ENCODE data around the gene GRIN2C.

Gene GRIN2C

DNA sequence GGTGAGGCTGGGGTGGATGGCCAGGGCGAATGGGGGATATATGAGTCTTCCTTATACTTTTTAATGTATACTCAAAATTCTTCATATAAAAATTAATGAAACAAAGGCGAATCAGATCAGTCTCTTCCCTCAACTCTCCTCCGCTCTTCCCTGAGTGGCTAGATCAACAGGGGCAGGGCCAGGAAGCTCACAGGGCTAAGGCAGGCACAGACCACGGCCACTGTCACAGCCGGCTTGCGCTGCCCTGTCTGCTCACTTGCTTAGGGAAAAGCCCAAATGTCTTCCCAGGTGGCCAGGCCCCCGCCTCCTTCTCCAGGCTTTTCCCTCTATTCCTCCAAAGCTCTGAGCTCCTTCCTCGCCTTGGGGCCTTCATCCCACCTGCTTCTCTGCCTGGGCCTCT lies 6.0 kb downstream of the GRIN2C start:
- no peaks in the 10 kb centered on the region for H3K36me3 Mint-ChIP-seq (ENCODE audit: low read depth)
- no peak overlapping the region for H3K4me3 Mint-ChIP-seq
- no peaks in the 10 kb centered on the region for H3K9me3 Mint-ChIP-seq
- peaks cover 2% of the 10 kb centered on the region for H3K4me1 Mint-ChIP-seq (ENCODE audit: low read depth)
- H3K27me3 Mint-ChIP-seq = peaks cover 95% of the 10 kb centered on the region
- no peak overlapping the region for H3K27ac Mint-ChIP-seq
- intact Hi-C loops (cut with micrococcal nuclease) = no loop called here

DNA sequence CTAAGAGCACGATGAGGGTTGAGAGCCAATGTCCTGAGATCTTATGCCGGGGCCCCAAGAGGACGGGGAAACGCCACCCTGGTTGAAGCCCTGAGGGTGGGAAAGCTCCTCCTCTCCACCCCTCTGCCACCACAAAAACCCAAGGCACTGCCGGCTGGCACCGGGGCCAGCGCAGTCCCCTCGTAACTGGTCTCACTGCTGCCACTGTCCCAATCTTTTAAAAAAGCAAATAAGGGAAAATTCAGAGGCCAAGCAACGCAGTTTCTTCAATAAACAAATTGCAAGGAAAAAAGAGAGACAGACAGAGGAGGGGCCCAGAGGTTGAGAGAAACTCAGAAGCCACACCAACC lies 6.7 kb downstream of the GRIN2C start:
- Mint-ChIP-seq H3K9me3 (no peaks in the 10 kb centered on the region), H3K4me1 (ENCODE audit: low read depth) (peaks cover 4% of the 10 kb centered on the region), H3K27ac (no peak overlapping the region), H3K4me3 (no peak overlapping the region), H3K27me3 (peaks cover 96% of the 10 kb centered on the region), H3K36me3 (ENCODE audit: low read depth) (no peaks in the 10 kb centered on the region)
- intact Hi-C loops (cut with micrococcal nuclease) = no loop called here

DNA sequence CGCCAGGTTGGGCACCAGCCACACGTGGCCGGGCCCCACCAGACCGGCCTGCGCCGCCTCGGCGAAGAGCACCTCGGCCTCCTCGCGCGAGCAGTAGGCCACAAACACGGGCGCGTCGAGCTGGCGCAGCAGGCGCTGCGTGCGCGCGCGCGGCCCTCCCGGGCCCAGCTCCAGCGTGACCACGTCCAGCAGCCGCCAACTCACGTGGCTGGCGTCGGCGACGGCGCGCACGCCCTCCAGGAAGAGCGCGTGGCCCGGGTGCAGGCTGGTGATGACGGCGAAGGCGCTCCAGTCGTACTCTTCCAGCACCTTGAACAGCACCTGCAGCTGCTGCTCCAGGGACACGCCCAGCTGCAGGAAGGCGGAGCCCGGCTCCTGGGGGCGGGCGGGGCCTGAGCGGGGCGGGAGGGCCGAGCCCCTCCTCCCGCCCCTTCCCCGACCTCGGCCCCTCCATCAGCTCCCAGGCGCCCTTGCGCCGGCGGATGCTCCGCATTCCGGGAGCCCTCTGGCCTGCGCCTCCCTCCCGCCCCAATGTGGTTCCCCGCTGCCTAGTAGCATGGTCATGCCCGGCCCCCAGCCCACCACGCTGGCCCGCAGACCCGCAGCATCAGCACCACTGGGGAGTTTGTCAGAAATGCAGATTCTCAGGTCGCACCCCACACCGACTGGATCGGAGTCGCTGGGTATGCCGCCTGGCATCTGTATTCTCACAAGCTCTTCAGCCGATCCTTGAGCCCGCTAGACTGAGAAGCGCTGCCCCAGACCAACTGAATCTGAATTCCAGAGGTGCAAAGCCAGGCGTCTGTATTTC lies 7.2 kb downstream of the GRIN2C start:
- peaks cover 95% of the 10 kb centered on the region for H3K27me3 Mint-ChIP-seq
- intact Hi-C loops (cut with micrococcal nuclease) = no loop called here
- no peak overlapping the region for H3K27ac Mint-ChIP-seq
- peaks cover 4% of the 10 kb centered on the region for H3K4me1 Mint-ChIP-seq (ENCODE audit: low read depth)
- H3K36me3 Mint-ChIP-seq (ENCODE audit: low read depth) = no peaks in the 10 kb centered on the region
- no peaks in the 10 kb centered on the region for H3K9me3 Mint-ChIP-seq
- H3K4me3 Mint-ChIP-seq = no peak overlapping the region

DNA sequence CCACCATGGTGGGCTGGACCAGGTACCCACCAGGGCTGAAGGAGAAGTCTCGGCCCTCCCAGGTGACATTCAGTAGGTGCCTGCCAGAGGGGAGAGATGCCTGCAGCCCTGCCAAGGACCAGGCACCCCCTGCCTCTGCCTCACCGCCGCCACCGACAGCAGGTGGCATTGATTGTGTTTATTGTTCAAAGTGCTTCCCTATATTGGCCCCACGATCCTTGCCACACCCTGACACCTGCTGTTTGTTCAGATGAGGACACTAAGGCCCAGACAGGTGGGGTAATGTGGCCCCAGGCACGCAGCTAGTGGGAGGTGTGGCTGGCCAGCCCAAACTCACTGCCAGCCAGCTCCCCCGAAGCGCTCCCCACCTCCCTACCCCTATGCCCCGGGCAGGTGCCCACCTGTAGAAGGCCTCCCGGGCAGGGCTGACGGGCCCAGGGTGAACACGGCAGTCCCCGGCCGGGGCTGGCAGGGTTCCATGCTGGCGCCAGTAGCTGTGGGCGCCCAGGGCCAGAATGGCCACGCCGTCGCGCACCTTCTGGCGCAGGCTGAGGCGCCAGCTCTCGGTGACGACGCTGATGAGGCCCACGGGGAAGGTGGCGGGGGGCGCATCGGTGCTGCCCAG lies 8.0 kb downstream of the GRIN2C start:
- H3K36me3 Mint-ChIP-seq (ENCODE audit: low read depth) = no peaks in the 10 kb centered on the region
- peaks cover 4% of the 10 kb centered on the region for H3K4me1 Mint-ChIP-seq (ENCODE audit: low read depth)
- peaks cover 89% of the 10 kb centered on the region for H3K27me3 Mint-ChIP-seq
- no peak overlapping the region for H3K4me3 Mint-ChIP-seq
- no peaks in the 10 kb centered on the region for H3K9me3 Mint-ChIP-seq
- intact Hi-C loops (cut with micrococcal nuclease) = no loop called here
- no peak overlapping the region for H3K27ac Mint-ChIP-seq

DNA sequence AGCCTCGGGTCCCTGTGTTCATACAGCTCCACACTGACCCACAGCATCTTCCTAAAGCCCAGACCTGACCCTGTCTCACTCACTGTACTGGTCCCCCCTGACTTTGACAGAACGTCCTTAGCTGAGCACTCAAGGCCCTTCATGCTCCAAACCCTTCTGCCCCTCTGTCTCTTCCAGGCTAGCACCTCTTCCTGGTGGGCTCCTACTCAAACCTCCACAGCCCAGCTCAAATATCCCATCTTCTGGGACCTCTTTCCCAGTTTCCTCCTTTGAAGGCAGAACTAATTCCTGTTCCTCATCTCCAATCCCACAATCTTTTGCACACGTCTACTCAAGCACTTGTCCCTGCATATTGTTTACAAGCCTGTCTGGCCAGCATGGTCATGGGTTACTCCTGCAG lies 8.8 kb downstream of the GRIN2C start:
- H3K9me3 Mint-ChIP-seq = no peaks in the 10 kb centered on the region
- no peaks in the 10 kb centered on the region for H3K36me3 Mint-ChIP-seq (ENCODE audit: low read depth)
- H3K27me3 Mint-ChIP-seq = peaks cover 86% of the 10 kb centered on the region
- intact Hi-C loops (cut with micrococcal nuclease) = no loop called here
- no peak overlapping the region for H3K27ac Mint-ChIP-seq
- H3K4me3 Mint-ChIP-seq = no peak overlapping the region
- H3K4me1 Mint-ChIP-seq (ENCODE audit: low read depth) = peaks cover 4% of the 10 kb centered on the region

DNA sequence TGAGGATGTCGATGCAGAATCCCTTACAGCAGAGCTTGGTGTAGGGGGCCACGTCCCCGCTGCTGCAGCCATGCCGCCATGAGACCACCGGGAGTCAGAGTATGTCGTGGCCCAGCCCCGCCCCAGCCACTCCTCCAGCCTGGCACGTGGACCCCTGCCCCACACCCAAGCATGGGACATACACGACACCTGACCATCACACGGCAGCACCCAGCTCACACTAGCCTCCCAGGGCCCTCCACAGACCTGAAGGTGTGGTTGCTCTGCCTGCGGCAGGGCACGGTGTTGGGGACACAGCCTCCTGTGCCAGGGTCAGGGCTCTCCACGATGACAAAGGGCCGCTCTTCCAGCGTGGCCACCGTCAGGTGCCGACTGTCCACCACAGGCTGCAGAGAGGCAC lies 9.4 kb downstream of the GRIN2C start:
- peaks cover 4% of the 10 kb centered on the region for H3K4me1 Mint-ChIP-seq (ENCODE audit: low read depth)
- H3K4me3 Mint-ChIP-seq = no peak overlapping the region
- H3K36me3 Mint-ChIP-seq (ENCODE audit: low read depth) = no peaks in the 10 kb centered on the region
- H3K9me3 Mint-ChIP-seq = no peaks in the 10 kb centered on the region
- intact Hi-C loops (cut with micrococcal nuclease) = no loop called here
- H3K27ac Mint-ChIP-seq = no peak overlapping the region
- peaks cover 85% of the 10 kb centered on the region for H3K27me3 Mint-ChIP-seq

DNA sequence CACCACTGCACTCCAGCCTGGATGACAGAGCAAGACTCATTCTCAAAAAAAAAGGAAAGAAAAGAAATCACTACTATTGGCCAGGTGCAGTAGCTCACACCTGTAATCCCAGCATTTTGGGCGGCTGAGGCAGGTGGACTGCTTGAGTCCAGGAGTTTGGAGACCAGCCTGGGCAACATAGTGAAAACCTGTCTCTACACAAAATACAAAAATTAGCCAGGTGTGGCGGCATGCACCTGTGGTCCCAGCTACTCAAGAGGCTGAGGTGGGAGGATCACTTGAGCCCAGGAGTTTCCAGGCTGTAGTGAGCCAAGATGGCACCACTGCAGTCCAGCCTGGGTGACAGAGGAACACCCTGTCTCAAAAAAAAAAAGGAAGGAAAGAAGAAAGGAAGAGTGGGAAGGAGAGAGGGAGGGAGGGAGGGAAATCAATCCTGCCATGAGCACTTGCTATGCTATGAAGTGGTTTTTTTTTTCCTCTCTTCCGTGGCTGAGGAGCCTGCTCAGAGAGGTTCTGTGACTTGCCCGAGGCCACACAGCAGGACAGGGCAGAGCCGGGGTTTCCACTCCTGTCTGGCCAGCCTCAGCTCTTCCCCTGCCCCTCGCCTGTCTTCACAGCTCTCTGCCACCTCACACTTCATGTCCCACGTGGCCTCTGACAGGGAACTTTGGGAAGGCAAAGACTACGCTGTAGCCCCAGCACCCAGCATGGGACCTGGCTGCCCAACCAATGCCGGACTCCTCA lies 10.9 kb downstream of the GRIN2C start:
- peaks cover 4% of the 10 kb centered on the region for H3K4me1 Mint-ChIP-seq (ENCODE audit: low read depth)
- H3K4me3 Mint-ChIP-seq = no peak overlapping the region
- no peaks in the 10 kb centered on the region for H3K36me3 Mint-ChIP-seq (ENCODE audit: low read depth)
- H3K27ac Mint-ChIP-seq = no peak overlapping the region
- intact Hi-C loops (cut with micrococcal nuclease) = no loop called here
- H3K9me3 Mint-ChIP-seq = no peaks in the 10 kb centered on the region
- peaks cover 76% of the 10 kb centered on the region for H3K27me3 Mint-ChIP-seq

DNA sequence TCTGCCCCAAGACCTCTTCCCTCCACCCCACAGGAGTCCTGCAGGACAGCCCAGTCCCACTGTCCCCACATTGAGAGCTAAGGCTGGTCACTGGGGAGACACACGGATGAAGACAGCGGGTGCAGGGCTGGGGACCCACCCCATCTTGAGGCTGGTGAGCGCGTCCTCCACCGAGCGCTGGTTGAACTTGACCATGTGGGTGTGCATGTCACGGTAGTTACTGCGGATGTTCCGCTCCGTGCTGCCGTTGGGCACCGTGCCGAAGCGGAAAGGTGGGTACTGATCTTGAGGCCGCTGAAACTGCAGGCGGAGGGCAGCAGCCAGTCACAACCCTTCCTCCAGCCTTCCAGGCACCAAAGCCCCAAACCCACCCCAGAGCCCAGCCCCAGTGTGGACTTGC lies 13.1 kb downstream of the GRIN2C start:
- Mint-ChIP-seq H3K4me1 (ENCODE audit: low read depth) (peaks cover 14% of the 10 kb centered on the region), H3K4me3 (no peak overlapping the region), H3K9me3 (no peaks in the 10 kb centered on the region), H3K27me3 (peaks cover 63% of the 10 kb centered on the region), H3K36me3 (ENCODE audit: low read depth) (no peaks in the 10 kb centered on the region), H3K27ac (no peak overlapping the region)
- intact Hi-C loops (cut with micrococcal nuclease) = no loop called here

DNA sequence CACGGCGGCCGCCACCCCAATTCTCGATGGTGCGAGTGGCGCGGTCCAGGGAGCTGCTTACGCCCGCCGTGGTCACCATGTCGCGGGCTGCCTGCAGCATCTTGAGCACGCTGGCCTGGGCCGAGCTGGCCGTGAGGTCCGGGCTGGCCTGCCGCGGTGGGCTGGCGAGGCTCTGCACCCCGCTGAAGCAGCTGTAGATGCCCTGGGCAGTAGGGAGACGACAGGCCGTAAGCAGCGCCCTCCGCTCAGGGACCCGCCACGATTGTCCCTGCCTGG lies 16.4 kb downstream of the GRIN2C start:
- peaks cover 12% of the 10 kb centered on the region for H3K36me3 Mint-ChIP-seq (ENCODE audit: low read depth)
- H3K4me3 Mint-ChIP-seq = no peak overlapping the region
- H3K4me1 Mint-ChIP-seq (ENCODE audit: low read depth) = peaks cover 29% of the 10 kb centered on the region
- H3K9me3 Mint-ChIP-seq = no peaks in the 10 kb centered on the region
- intact Hi-C loops (cut with micrococcal nuclease) = no loop called here
- peaks cover 31% of the 10 kb centered on the region for H3K27me3 Mint-ChIP-seq
- no peak overlapping the region for H3K27ac Mint-ChIP-seq

DNA sequence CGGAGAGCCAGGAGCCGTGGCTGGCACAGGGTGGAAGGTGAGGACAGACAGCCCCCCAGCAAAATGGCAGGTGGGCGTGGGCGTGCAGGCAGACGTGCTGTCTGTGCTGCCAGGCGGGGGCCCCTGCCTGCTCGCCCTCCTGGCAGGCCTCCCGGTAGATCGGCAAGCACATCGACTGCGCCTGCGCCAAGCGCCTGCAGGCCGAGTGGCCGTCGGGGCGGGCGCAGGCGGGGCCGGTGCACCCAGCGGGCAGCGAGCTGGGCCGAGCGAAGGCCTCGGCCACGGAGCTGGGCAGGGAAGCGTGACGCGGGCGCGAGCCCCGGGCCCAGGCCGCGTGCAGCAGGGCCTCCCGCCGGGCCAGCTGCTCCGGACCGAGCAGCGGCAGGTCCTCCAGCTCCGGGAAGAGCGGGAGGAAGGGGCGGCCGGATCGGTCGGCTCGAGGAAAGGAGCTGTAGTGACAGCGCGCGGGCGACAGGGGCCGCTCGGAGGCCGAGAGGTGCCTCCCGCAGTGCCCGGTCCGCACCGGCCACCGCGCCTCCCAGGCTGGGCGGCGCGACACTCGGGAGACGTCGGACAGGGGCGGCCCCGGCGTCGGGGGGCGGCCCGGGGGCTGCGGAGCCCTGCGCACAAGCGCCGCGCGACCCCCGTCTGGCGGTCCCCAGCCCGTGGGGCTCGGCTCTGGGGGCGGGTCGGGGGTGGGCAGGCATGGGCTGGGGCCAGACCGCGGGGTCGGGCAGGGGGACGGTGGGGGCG lies 16.9 kb downstream of the GRIN2C start:
- Mint-ChIP-seq H3K4me1 (ENCODE audit: low read depth) (peaks cover 29% of the 10 kb centered on the region), H3K36me3 (ENCODE audit: low read depth) (peaks cover 17% of the 10 kb centered on the region), H3K27ac (peak overlapping the region; percentile 87), H3K9me3 (no peaks in the 10 kb centered on the region), H3K27me3 (peaks cover 27% of the 10 kb centered on the region), H3K4me3 (peak overlapping the region; percentile 44)
- intact Hi-C loops (cut with micrococcal nuclease) = no loop called here

DNA sequence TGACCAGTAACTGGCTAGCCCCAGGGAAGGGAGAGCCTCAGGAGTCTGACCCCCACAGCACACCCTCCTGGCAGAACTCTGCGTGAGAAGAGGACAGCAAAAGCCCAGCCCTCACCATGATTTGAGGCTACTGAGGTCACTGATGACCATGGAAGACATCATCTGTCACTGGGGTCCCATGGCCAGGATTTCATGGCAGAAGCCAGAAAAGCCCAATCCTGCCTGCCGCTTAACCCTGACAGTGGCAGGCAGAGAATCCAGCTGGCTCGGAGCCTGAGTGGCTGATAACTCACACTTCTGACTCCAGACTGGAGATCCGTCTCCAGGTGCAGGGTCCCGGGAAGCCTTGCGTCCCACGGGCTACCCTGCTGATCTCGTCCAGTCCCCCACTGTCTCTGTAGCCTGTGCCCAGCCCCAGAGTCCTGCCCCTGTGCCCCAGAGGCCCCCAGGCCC lies 17.5 kb downstream of the GRIN2C start:
- H3K36me3 Mint-ChIP-seq (ENCODE audit: low read depth) = peaks cover 23% of the 10 kb centered on the region
- no peaks in the 10 kb centered on the region for H3K9me3 Mint-ChIP-seq
- H3K4me1 Mint-ChIP-seq (ENCODE audit: low read depth) = peaks cover 29% of the 10 kb centered on the region
- peaks cover 23% of the 10 kb centered on the region for H3K27me3 Mint-ChIP-seq
- peak overlapping the region; percentile 44 for H3K4me3 Mint-ChIP-seq
- intact Hi-C loops (cut with micrococcal nuclease) = no loop called here
- peak overlapping the region; percentile 87 for H3K27ac Mint-ChIP-seq

DNA sequence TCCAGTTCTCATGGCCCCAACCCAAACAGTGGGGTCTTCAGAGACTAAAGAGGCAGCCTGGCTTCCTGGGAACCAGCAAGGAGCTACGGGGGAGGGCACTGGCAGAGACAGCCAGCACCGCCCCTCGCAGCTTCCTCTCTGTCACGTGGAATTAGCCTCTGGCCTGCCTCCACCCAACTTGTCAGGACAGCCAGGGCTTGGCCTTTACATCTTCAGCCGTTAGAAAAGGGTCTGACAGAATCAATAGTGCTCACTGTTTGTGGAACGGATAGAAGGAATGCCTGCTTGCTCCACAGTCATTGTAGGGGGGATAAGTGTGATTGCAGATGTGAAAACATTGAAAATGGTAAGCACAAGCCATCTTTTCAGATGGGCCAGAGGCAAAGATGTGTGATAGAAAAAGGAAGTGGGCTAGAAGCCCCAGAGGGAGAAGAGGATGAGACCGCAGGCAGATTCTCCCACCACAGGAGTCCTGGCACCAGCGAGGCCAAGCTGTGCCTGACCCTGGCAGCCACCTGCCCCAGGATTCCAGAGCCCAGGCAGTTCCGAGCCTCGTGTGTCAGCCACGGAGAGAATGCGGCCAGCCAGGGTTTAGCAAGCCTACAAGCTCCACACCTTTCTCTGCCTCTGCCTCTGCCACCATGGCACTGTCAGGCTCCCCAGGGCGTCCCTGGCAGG lies 18.6 kb downstream of the GRIN2C start:
- H3K4me3 Mint-ChIP-seq = peak overlapping the region; percentile 54

DNA sequence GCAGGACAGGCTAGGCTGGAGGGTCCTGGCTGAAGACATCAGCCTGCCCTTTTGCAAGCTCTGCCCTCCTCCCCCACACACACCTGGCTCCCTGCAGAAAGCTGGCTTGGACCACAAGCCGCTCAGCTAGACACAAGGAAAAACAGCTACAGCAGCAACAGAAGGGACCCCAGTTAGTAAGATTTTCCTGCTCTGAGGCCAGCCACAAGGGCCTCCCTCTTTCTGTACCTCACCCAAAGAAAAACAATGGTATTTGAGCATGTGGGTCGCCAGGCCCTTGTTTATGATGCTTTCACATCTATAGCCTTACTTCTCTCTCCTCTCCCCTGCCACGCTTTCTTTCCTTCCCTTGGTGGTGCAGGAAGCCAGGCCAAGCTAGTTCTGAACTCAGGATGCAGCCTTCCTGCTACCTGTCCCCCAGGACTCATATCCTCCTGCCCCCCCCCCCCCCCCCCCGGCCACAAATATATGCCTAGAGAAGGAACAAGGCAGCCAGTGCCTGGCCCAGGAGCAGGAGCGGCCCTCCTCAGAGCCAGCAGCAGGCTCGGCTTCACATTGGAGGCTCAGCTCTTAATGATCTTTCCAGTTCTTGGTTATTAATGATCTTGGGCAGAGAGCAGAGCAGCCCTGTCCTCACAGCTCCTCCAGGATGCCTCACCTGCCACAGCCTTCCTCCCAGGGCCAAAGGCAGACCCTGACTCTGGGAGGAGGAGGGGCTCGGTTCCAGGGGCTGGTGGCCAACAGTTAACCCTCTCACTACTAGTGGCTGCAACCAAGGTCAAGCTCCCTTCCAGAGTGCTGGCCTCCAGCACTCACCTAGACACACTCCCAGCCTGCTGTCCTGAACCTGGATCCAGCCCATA lies 19.5 kb downstream of the GRIN2C start:
- H3K4me1 Mint-ChIP-seq (ENCODE audit: low read depth) = peaks cover 29% of the 10 kb centered on the region
- H3K9me3 Mint-ChIP-seq = no peaks in the 10 kb centered on the region
- peak overlapping the region; percentile 54 for H3K4me3 Mint-ChIP-seq
- peaks cover 12% of the 10 kb centered on the region for H3K27me3 Mint-ChIP-seq
- H3K27ac Mint-ChIP-seq = peak overlapping the region; percentile 87
- intact Hi-C loops (cut with micrococcal nuclease) = no loop called here
- peaks cover 42% of the 10 kb centered on the region for H3K36me3 Mint-ChIP-seq (ENCODE audit: low read depth)

More for the DNA sequence above, 18.6 kb downstream of the GRIN2C start:
- no peaks in the 10 kb centered on the region for H3K9me3 Mint-ChIP-seq
- H3K4me1 Mint-ChIP-seq (ENCODE audit: low read depth) = peaks cover 29% of the 10 kb centered on the region
- peak overlapping the region; percentile 87 for H3K27ac Mint-ChIP-seq
- intact Hi-C loops (cut with micrococcal nuclease) = no loop called here
- peaks cover 19% of the 10 kb centered on the region for H3K27me3 Mint-ChIP-seq
- H3K36me3 Mint-ChIP-seq (ENCODE audit: low read depth) = peaks cover 33% of the 10 kb centered on the region

All from dendritic cell treated with granulocyte-macrophage colony-stimulating factor and Interleukin-4, amounts not matched to agents 40 ng/mL and 50 ng/mL, for 4 days (primary cell).